Astrocyte (in vitro differentiated cells and primary cell): ENCODE results near the gene AVP. TPM values are rescaled to one million over a fixed set of nuclear protein-coding genes. Genes with fewer than 3 reads are reported as not detected.

Experiments used
- DNase-seq: peaks from one replicate; pipeline ENCODE4 v3.0.0-alpha.2; 2010; ENCODE audit warnings: low read depth
- FAIRE-seq: peaks from 2 replicates; lab custom pipeline; 2011; peaks lifted over from hg19 to GRCh38; lab: Jason Lieb, UNC
- H2AFZ ChIP-seq: 2 replicates; pipeline ENCODE4 v1.6.0; 2012; ENCODE audit warnings: low read depth, low read length, inconsistent platforms
- H3K27ac ChIP-seq: 2 replicates; pipeline ENCODE4 v1.5.1; 2011; ENCODE audit warnings: low read depth, low read length, inconsistent platforms
- H3K27me3 ChIP-seq: 2 replicates; pipeline ENCODE4 v1.6.0; 2011; ENCODE audit warnings: low read length, inconsistent platforms; ENCODE audit not compliant: insufficient read depth
- H3K36me3 ChIP-seq: 2 replicates; pipeline ENCODE4 v1.5.1; 2011; ENCODE audit warnings: low read length, inconsistent platforms; ENCODE audit not compliant: insufficient read depth
- H3K4me1 ChIP-seq: 2 replicates; pipeline ENCODE4 v1.5.1; 2011; ENCODE audit warnings: low read length, inconsistent platforms; ENCODE audit not compliant: insufficient read depth
- H3K4me2 ChIP-seq: 2 replicates; pipeline ENCODE4 v1.6.0; 2012; ENCODE audit warnings: low read length, inconsistent platforms
- H3K4me3 ChIP-seq: 2 replicates; pipeline ENCODE4 v1.5.1; 2011; ENCODE audit warnings: low read depth, mild to moderate bottlenecking, low read length, inconsistent platforms; ENCODE audit not compliant: insufficient read depth
- H3K79me2 ChIP-seq: 2 replicates; pipeline ENCODE4 v1.6.0; 2012; ENCODE audit warnings: mild to moderate bottlenecking, low read length, inconsistent platforms; ENCODE audit not compliant: insufficient read depth
- H3K9ac ChIP-seq: 2 replicates; pipeline ENCODE4 v1.6.0; 2012; ENCODE audit warnings: mild to moderate bottlenecking, low read length, inconsistent platforms
- H3K9me3 ChIP-seq: 2 replicates; pipeline ENCODE4 v1.5.1; 2012; ENCODE audit warnings: low read depth, mild to moderate bottlenecking, low read length, inconsistent platforms; ENCODE audit not compliant: insufficient read depth
- H4K20me1 ChIP-seq: 2 replicates; pipeline ENCODE4 v1.6.0; 2012; ENCODE audit warnings: low read length, inconsistent platforms; ENCODE audit not compliant: insufficient read depth
- H3K27ac Mint-ChIP-seq: one replicate; pipeline ENCODE4 v1.8.0; 2021; ENCODE audit warnings: mild to moderate bottlenecking, mixed read lengths; ENCODE audit not compliant: unreplicated experiment
- H3K27me3 Mint-ChIP-seq: one replicate; pipeline ENCODE4 v1.8.0; 2021; ENCODE audit warnings: low read depth, mixed read lengths; ENCODE audit not compliant: unreplicated experiment
- H3K36me3 Mint-ChIP-seq: one replicate; pipeline ENCODE4 v1.8.0; 2021; ENCODE audit warnings: low read depth, mixed read lengths; ENCODE audit not compliant: unreplicated experiment
- H3K4me1 Mint-ChIP-seq: one replicate; pipeline ENCODE4 v1.8.0; 2021; ENCODE audit warnings: low read depth, mixed read lengths; ENCODE audit not compliant: unreplicated experiment
- H3K4me3 Mint-ChIP-seq: one replicate; pipeline ENCODE4 v1.8.0; 2021; ENCODE audit warnings: mild to moderate bottlenecking, moderate library complexity, mixed read lengths; ENCODE audit not compliant: unreplicated experiment
- H3K9me3 Mint-ChIP-seq: one replicate; pipeline ENCODE4 v1.8.0; 2021; ENCODE audit warnings: mild to moderate bottlenecking, mixed read lengths; ENCODE audit not compliant: unreplicated experiment
- CTCF ChIP-seq: IDR thresholded peaks from 2 replicates; pipeline ENCODE4 v1.5.1; 2011; ENCODE audit warnings: low read depth, mild to moderate bottlenecking, inconsistent platforms, low read length, moderate library complexity; ENCODE audit not compliant: insufficient read depth
- EZH2 ChIP-seq: IDR thresholded peaks from 2 replicates; pipeline ENCODE4 v1.6.1; 2012; ENCODE audit warnings: mild to moderate bottlenecking, low read length, inconsistent platforms; ENCODE audit not compliant: insufficient read depth
- total RNA-seq: library from RNA; stranded (reverse); gene quantifications from 2 replicates; pipeline ENCODE4 v1.2.1, GENCODE V29; 2021

AVP gene
- total RNA-seq, 1 donor from 2014 or later: not detected

GRCh38 chr20:3088031-3088430, 3.5 kb upstream of the AVP start:
- Histone ChIP-seq H3K9ac (no peak overlapping the region), H3K9me3 (no peaks in the 10 kb centered on the region), H3K4me2 (no peak overlapping the region), H2AFZ (no peak overlapping the region), H3K4me3 (no peak overlapping the region), H3K27me3 (peaks cover 23% of the 10 kb centered on the region), H3K27ac (no peak overlapping the region), H3K79me2 (no peaks in the 10 kb centered on the region), H4K20me1 (no peaks in the 10 kb centered on the region), H3K36me3 (no peaks in the 10 kb centered on the region), H3K4me1 (peaks cover 5% of the 10 kb centered on the region)
- no peaks in the 10 kb centered on the region for H3K36me3 Mint-ChIP-seq
- H3K4me1 Mint-ChIP-seq: no peaks in the 10 kb centered on the region
- TF ChIP-seq EZH2 (no peak), CTCF (no peak)
- DNase-seq (no peak), FAIRE-seq (no peak)
- H3K4me3 Mint-ChIP-seq: no peak overlapping the region
- peaks cover 52% of the 10 kb centered on the region for H3K27me3 Mint-ChIP-seq
- H3K9me3 Mint-ChIP-seq: peaks cover 7% of the 10 kb centered on the region
- no peak overlapping the region for H3K27ac Mint-ChIP-seq

GRCh38 chr20:3085571-3086072, 1.1 kb upstream of the AVP start:
- DNase-seq: no peak
- no peak overlapping the region for H3K9ac ChIP-seq
- H3K9me3 ChIP-seq: no peaks in the 10 kb centered on the region
- no peak overlapping the region for H3K27ac ChIP-seq
- no peaks in the 10 kb centered on the region for H4K20me1 ChIP-seq
- no peaks in the 10 kb centered on the region for H3K79me2 ChIP-seq
- TF ChIP-seq CTCF (no peak), EZH2 (no peak)
- no peak for FAIRE-seq
- no peaks in the 10 kb centered on the region for H3K4me1 ChIP-seq
- H3K4me3 Mint-ChIP-seq: no peak overlapping the region
- peaks cover 7% of the 10 kb centered on the region for H3K9me3 Mint-ChIP-seq
- H3K27me3 Mint-ChIP-seq: peaks cover 53% of the 10 kb centered on the region
- H3K27ac Mint-ChIP-seq: no peak overlapping the region
- H3K36me3 Mint-ChIP-seq: no peaks in the 10 kb centered on the region
- no peak overlapping the region for H2AFZ ChIP-seq
- H3K4me3 ChIP-seq: no peak overlapping the region
- H3K4me1 Mint-ChIP-seq: no peaks in the 10 kb centered on the region
- peaks cover 37% of the 10 kb centered on the region for H3K27me3 ChIP-seq
- no peak overlapping the region for H3K4me2 ChIP-seq
- H3K36me3 ChIP-seq: no peaks in the 10 kb centered on the region

GRCh38 chr20:3084986-3085360, 449 bp upstream of the AVP start:
- H3K4me1 ChIP-seq: no peaks in the 10 kb centered on the region
- H3K36me3 ChIP-seq: no peaks in the 10 kb centered on the region
- H3K27me3 ChIP-seq: peaks cover 38% of the 10 kb centered on the region
- FAIRE-seq (no peak), DNase-seq (no peak)
- H3K79me2 ChIP-seq: no peaks in the 10 kb centered on the region
- no peak overlapping the region for H3K4me3 ChIP-seq
- H3K4me2 ChIP-seq: no peak overlapping the region
- H3K9me3 ChIP-seq: no peaks in the 10 kb centered on the region
- H3K36me3 Mint-ChIP-seq: no peaks in the 10 kb centered on the region
- H3K4me1 Mint-ChIP-seq: no peaks in the 10 kb centered on the region
- H3K27ac ChIP-seq: no peak overlapping the region
- H3K4me3 Mint-ChIP-seq: no peak overlapping the region
- no peak overlapping the region for H3K9ac ChIP-seq
- H4K20me1 ChIP-seq: no peaks in the 10 kb centered on the region
- H2AFZ ChIP-seq: no peak overlapping the region
- peaks cover 49% of the 10 kb centered on the region for H3K27me3 Mint-ChIP-seq
- H3K27ac Mint-ChIP-seq: no peak overlapping the region
- peaks cover 5% of the 10 kb centered on the region for H3K9me3 Mint-ChIP-seq
- no peak for TF ChIP-seq CTCF
